ENCODE results near the gene ENO2.

GRCh38 chr12:6868211-6869048 is 46.0 kb upstream of the ENO2 start:
- no peak for TF ChIP-seq POLR2A (IDR thresholded peaks at IDR 0.05; ENCODE audit: low read depth, low read length)
- peak; percentile 8; the same call in 1 of the 2 replicates for TF ChIP-seq POLR2AphosphoS5 (IDR thresholded peaks at IDR 0.05; ENCODE audit: low read depth, low read length)
- no peak for TF ChIP-seq TAF1 (IDR thresholded peaks at IDR 0.05; ENCODE audit: borderline replicate concordance, low read depth, low read length)
